Endodermal cell (in vitro differentiated cells): ENCODE results near the gene OSTN. TPM values are rescaled to one million over a fixed set of nuclear protein-coding genes. Genes with fewer than 3 reads are reported as not detected.
"Not testable (repeated sequence)": the region's sequence is repeated elsewhere in the genome, so short reads cannot be mapped to it uniquely, and the experiment has no call there.

Experiments
- DNase-seq: peaks from one replicate; pipeline ENCODE4 v3.0.0-alpha.2; 2017
- H3K27ac ChIP-seq: 2 replicates; pipeline ENCODE4 v1.5.1; 2013; ENCODE audit warnings: mild to moderate bottlenecking, low read depth, low read length, moderate library complexity
- H3K27me3 ChIP-seq: 2 replicates; pipeline ENCODE4 v1.6.1; 2013; ENCODE audit warnings: mild to moderate bottlenecking, low read length, moderate library complexity; ENCODE audit not compliant: insufficient read depth, control insufficient read depth, poor library complexity, severe bottlenecking
- H3K36me3 ChIP-seq: 2 replicates; pipeline ENCODE4 v1.7.0; 2013; ENCODE audit warnings: mild to moderate bottlenecking, low read length, moderate library complexity; ENCODE audit not compliant: control insufficient read depth, insufficient read depth
- H3K4me1 ChIP-seq: one replicate; pipeline ENCODE4 v1.7.0; 2013; ENCODE audit warnings: low read length; ENCODE audit not compliant: control insufficient read depth, insufficient read depth
- H3K4me3 ChIP-seq: 2 replicates; pipeline ENCODE4 v1.5.1; 2013; ENCODE audit warnings: mild to moderate bottlenecking, low read length, moderate library complexity
- H3K9ac ChIP-seq: 2 replicates; pipeline ENCODE4 v1.6.1; 2013; ENCODE audit warnings: mild to moderate bottlenecking, low read length, moderate library complexity; ENCODE audit not compliant: poor library complexity, severe bottlenecking; ENCODE audit errors: extremely low read depth
- H3K9me3 ChIP-seq: 2 replicates; pipeline ENCODE4 v1.6.1; 2013; ENCODE audit warnings: mild to moderate bottlenecking, low read length, moderate library complexity; ENCODE audit not compliant: control insufficient read depth
- H3K27ac Mint-ChIP-seq: 2 replicates; pipeline ENCODE4 v1.8.0; 2020; ENCODE audit warnings: mixed read lengths
- H3K27me3 Mint-ChIP-seq: 2 replicates; pipeline ENCODE4 v1.8.0; 2021; ENCODE audit warnings: mild to moderate bottlenecking, mixed read lengths; ENCODE audit not compliant: insufficient read depth
- H3K36me3 Mint-ChIP-seq: 2 replicates; pipeline ENCODE4 v1.8.0; 2020; ENCODE audit warnings: low read depth, mixed read lengths
- H3K4me1 Mint-ChIP-seq: 2 replicates; pipeline ENCODE4 v1.8.0; 2020; ENCODE audit warnings: mixed read lengths
- H3K4me3 Mint-ChIP-seq: 2 replicates; pipeline ENCODE4 v1.8.0; 2020; ENCODE audit warnings: mild to moderate bottlenecking, moderate library complexity, mixed read lengths
- H3K9me3 Mint-ChIP-seq: 2 replicates; pipeline ENCODE4 v1.8.0; 2020; ENCODE audit warnings: mild to moderate bottlenecking, mixed read lengths
- CTCF ChIP-seq: fragments of 200-600 bp; sonication (generic); conservative IDR thresholded peaks from 2 replicates; pipeline ENCODE4 v1.5.0; 2021; ENCODE audit warnings: antibody characterized with exemption, mild to moderate bottlenecking
- WGBS, 2 experiments: methylation state at CpG; one replicate each; pipeline versions ENCODE4 v1.1.5 to v1.1.7; 2013; ENCODE audit warnings: missing lambda C conversion rate in 2 of 2, mixed read lengths in 1 of 2; ENCODE audit not compliant: insufficient coverage in 1 of 2, insufficient read length in 1 of 2; 5-methylcytosine and 5-hydroxymethylcytosine counted together
- total RNA-seq, 2 donors: library from RNA; stranded (reverse); fragmentation: NEBNext Ultra II Directional in 1 of 2; extraction: Animal tissue kit (Norgen Biotek cat#: 25700) in 1 of 2; gene quantifications; 2 replicates in 1 of 2; 3 replicates in 1 of 2; pipeline ENCODE4 v1.2.1, GENCODE V29; 2021

The OSTN gene
- total RNA-seq, 2 donors from 2014 or later, result not detected

GRCh38 chr3:191269289-191270085 lies 70.4 kb downstream of the OSTN start:
- 86 to 91% methylated on average over 3 to 5 of the region's 5 CpGs for WGBS, 2 experiments
- H3K9me3 ChIP-seq, result peaks cover 10% of the 10 kb centered on the region
- no peaks in the 10 kb centered on the region for H3K27me3 Mint-ChIP-seq
- H3K9ac ChIP-seq, result no peak overlapping the region
- no peak for TF ChIP-seq CTCF
- no peak overlapping the region for H3K4me3 ChIP-seq
- no peak overlapping the region for H3K27ac ChIP-seq
- no peak for DNase-seq
- H3K9me3 Mint-ChIP-seq, result peaks cover 11% of the 10 kb centered on the region
- H3K4me3 Mint-ChIP-seq, result no peak overlapping the region
- no peaks in the 10 kb centered on the region for H3K36me3 Mint-ChIP-seq
- no peaks in the 10 kb centered on the region for H3K4me1 ChIP-seq
- no peaks in the 10 kb centered on the region for H3K4me1 Mint-ChIP-seq
- H3K36me3 ChIP-seq, result no peaks in the 10 kb centered on the region
- H3K27ac Mint-ChIP-seq, result no peak overlapping the region
- H3K27me3 ChIP-seq, result no peaks in the 10 kb centered on the region

GRCh38 chr3:191275244-191275643 lies 76.2 kb downstream of the OSTN start:
- not testable (repeated sequence) for H3K27ac Mint-ChIP-seq, H3K4me1 Mint-ChIP-seq, H3K36me3 ChIP-seq, H3K9me3 ChIP-seq, H3K36me3 Mint-ChIP-seq, H3K4me3 Mint-ChIP-seq, H3K27me3 Mint-ChIP-seq, H3K27ac ChIP-seq, H3K4me3 ChIP-seq, H3K9ac ChIP-seq, H3K4me1 ChIP-seq, H3K27me3 ChIP-seq, DNase-seq
- peaks cover 11% of the 10 kb centered on the region for H3K9me3 Mint-ChIP-seq
- WGBS, 2 experiments, result 90 to 97% methylated on average over 10 to 14 of the region's 14 CpGs

- Mint-ChIP-seq H3K27me3 (no peaks in the 10 kb centered on the region), H3K36me3 (no peaks in the 10 kb centered on the region)
- TF ChIP-seq CTCF, result no peak
These were observed 76.7 kb downstream of the OSTN start for GRCh38 chr3:191275751-191276150.

GRCh38 chr3:191280111-191280510 lies 81.1 kb downstream of the OSTN start:
- H3K27ac Mint-ChIP-seq, result no peak overlapping the region
- H3K4me1 ChIP-seq, result no peaks in the 10 kb centered on the region
- H3K4me3 Mint-ChIP-seq, result no peak overlapping the region
- TF ChIP-seq CTCF, result no peak
- H3K9ac ChIP-seq, result no peak overlapping the region
- H3K27me3 ChIP-seq, result no peaks in the 10 kb centered on the region
- no peaks in the 10 kb centered on the region for H3K36me3 Mint-ChIP-seq
- no peaks in the 10 kb centered on the region for H3K9me3 Mint-ChIP-seq
- no peak overlapping the region for H3K4me3 ChIP-seq
- no peaks in the 10 kb centered on the region for H3K27me3 Mint-ChIP-seq
- H3K4me1 Mint-ChIP-seq, result no peaks in the 10 kb centered on the region
- H3K9me3 ChIP-seq, result peaks cover 6% of the 10 kb centered on the region
- H3K36me3 ChIP-seq, result no peaks in the 10 kb centered on the region
- 75% methylated on average over 1 of the region's 1 CpG; no CpG with 5 or more reads in 1 of the 2 experiments for WGBS, 2 experiments
- DNase-seq, result no peak
- H3K27ac ChIP-seq, result no peak overlapping the region

More at GRCh38 chr3:191275751-191276150, 76.7 kb downstream of the OSTN start:
- no peak overlapping the region for H3K27ac ChIP-seq
- Mint-ChIP-seq H3K27ac (no peak overlapping the region), H3K4me1 (no peaks in the 10 kb centered on the region), H3K4me3 (no peak overlapping the region), H3K9me3 (peaks cover 7% of the 10 kb centered on the region)
- no peaks in the 10 kb centered on the region for H3K36me3 ChIP-seq
- no peaks in the 10 kb centered on the region for H3K9me3 ChIP-seq
- H3K9ac ChIP-seq, result no peak overlapping the region
- H3K4me3 ChIP-seq, result no peak overlapping the region
- no peaks in the 10 kb centered on the region for H3K27me3 ChIP-seq
- no peak for DNase-seq
- H3K4me1 ChIP-seq, result no peaks in the 10 kb centered on the region
